ENCODE data around the gene GALP. TPM values are rescaled to one million over a fixed set of nuclear protein-coding genes. Genes with fewer than 3 reads are reported as not detected.
"Not testable (repeated sequence)": the region's sequence is repeated elsewhere in the genome, so short reads cannot be mapped to it uniquely, and the experiment has no call there.

The GALP gene
- total RNA-seq, 1 experiment from 2014 or later = not detected

DNA sequence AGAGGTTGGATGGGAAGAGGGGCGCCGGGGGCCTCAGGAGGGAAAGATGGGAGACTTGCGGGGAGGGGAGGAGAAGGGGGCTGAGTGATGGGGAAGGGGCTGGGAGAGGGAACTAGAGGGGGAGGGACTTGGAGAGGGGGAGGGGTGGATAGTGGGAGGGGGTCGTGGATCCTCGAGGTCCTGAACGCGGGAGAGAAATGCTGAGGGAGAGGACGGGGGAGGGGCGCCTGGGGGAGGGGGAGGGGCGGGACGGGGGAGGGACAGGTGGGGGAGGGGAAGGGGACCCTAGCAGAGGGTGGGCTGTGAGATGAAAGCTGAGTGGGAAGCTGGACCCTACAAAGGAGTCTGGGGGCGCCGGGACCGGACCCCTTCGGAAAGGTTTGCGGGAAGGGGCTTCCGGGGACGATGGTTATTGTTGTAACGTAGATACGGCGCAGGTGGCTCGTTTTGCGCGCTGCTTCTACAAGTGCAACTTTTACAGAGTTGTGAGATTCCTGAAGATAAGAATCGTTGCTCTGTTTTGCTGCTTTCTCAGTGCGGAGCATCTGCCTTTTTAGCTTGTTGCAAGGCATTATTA is 34.3 kb upstream of the GALP start:
- Histone ChIP-seq H3K4me1 (replicated peaks) (peaks cover 5% of the 10 kb centered on the region; the same call in 1 of the 2 replicates), H3K27me3 (replicated peaks) (no peaks in the 10 kb centered on the region), H3K4me3 (peak overlapping the region; percentile 43), H3K9me3 (replicated peaks) (no peaks in the 10 kb centered on the region), H3K36me3 (peaks cover 8% of the 10 kb centered on the region), H3K27ac (no peak overlapping the region)
- DNase-seq (ENCODE audit: low read depth in 1 of 2, low spot score in 2 of 2) = no peak

DNA sequence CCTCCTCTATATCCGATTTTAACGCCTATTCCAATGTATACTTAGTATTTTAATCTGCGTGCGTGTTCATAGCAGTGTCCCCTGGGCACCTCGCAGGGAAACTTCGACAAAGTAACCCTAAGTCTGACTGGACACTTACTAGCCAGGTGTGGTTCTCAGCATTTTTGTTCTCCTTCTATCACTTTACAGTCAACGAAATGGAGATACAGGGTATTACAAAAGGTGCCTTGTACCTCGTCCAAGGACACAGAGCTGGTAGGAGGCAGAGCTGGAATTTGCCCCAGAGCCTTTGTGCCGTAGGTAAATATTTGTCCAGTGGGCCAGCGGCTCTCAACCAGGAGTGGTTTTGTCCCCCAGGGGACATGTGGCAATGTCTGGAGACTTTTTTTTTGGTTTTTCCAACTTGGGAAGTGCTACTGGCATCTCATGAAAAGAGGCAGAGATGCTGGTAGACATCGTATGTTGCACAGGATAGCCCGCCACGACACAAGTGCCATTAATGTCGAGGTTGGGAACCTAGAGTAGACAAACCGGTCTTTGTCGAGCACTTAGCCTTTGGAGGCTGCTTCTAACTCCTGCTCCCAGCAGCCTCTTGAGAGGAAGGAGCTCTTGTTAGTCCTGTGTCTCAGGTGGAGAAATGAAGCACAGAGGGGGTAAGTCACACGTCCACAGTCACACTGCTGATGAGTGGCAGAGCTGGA is 33.6 kb upstream of the GALP start:
- peaks cover 5% of the 10 kb centered on the region; the same call in 1 of the 2 replicates for H3K4me1 ChIP-seq (replicated peaks)
- H3K27me3 ChIP-seq (replicated peaks) = no peaks in the 10 kb centered on the region
- no peak for DNase-seq (ENCODE audit: low read depth in 1 of 2, low spot score in 2 of 2)
- H3K27ac ChIP-seq = no peak overlapping the region
- peak overlapping the region; percentile 35 for H3K4me3 ChIP-seq
- H3K36me3 ChIP-seq = peaks cover 16% of the 10 kb centered on the region
- no peaks in the 10 kb centered on the region for H3K9me3 ChIP-seq (replicated peaks)

DNA sequence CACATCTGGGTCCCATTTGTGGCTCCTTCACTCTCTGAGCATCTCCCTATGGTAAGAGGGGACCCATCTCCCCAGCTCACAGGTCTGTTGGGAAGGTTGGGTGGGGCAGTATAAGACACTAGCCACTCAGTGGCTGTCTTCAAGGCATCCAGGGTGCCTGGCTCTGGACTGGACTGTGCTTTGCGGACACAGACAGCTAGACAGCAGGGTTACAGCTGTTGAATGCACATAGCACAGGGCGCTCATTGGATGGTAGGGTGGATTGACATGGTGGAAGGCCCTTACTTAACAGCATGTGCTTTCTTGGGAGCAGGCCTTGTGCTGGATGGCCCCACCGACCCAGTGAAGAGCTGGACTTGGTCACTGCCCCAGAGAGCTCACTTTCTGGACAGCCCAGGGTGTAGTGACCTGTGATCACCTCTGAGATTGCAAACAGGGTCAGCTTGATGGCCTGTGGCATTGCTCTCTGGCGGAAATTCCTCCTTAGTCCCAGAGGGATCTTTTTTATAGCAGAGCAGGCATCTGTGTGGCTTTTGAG is 32.8 kb upstream of the GALP start:
- no peak overlapping the region for H3K27ac ChIP-seq
- H3K4me1 ChIP-seq (replicated peaks) = peaks cover 5% of the 10 kb centered on the region; the same call in 1 of the 2 replicates
- no peaks in the 10 kb centered on the region for H3K9me3 ChIP-seq (replicated peaks)
- peaks cover 20% of the 10 kb centered on the region for H3K36me3 ChIP-seq
- H3K27me3 ChIP-seq (replicated peaks) = no peaks in the 10 kb centered on the region
- no peak overlapping the region for H3K4me3 ChIP-seq
- DNase-seq (ENCODE audit: low read depth in 1 of 2, low spot score in 2 of 2) = no peak

DNA sequence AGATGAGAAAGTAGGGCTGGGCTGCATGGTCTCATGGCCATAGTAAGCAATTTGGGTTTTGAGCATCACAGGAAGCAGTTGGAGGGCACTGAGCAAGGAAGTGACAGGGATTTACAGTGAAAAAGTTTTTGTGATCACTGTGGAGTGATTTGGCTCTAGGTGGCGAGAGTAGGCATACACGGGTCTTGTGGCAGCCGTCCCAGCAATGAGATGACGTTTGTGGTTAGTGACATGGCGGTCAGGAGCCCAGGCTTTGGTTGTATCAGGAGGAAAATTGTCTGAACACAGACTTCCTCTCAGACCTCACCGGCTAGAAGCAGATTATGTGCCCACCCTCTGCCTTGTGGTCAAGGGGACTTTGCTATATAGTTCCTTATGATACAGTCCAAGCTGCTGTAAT is 31.4 kb upstream of the GALP start:
- H3K4me3 ChIP-seq = no peak overlapping the region
- DNase-seq (ENCODE audit: low read depth in 1 of 2, low spot score in 2 of 2) = no peak
- H3K27me3 ChIP-seq (replicated peaks) = no peaks in the 10 kb centered on the region
- H3K4me1 ChIP-seq (replicated peaks) = peaks cover 5% of the 10 kb centered on the region; the same call in 1 of the 2 replicates
- no peaks in the 10 kb centered on the region for H3K9me3 ChIP-seq (replicated peaks)
- no peak overlapping the region for H3K27ac ChIP-seq
- H3K36me3 ChIP-seq = peaks cover 27% of the 10 kb centered on the region

DNA sequence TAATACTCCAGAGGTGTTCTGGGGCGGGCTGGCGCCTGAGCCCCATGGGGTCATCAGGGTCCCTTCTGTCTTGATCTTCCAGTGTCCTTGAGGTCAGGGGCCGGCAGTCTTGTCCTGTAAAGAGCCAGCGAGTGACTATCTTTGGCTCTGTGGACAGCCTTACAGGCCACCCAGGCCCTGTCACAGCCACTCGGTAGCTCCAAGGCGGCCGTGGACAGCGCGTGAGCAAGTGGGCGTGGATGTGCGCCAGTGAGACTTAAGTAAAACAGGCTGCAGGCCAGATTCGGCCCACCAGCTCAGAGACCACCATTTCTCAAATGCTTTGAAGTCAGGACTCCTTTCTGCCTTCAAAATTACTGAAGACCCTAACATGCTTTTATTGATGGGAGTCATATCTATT is 31.0 kb upstream of the GALP start:
- no peak for DNase-seq (ENCODE audit: low read depth in 1 of 2, low spot score in 2 of 2)
- no peak overlapping the region for H3K27ac ChIP-seq
- peaks cover 5% of the 10 kb centered on the region; the same call in 1 of the 2 replicates for H3K4me1 ChIP-seq (replicated peaks)
- H3K36me3 ChIP-seq = peaks cover 30% of the 10 kb centered on the region
- no peaks in the 10 kb centered on the region for H3K27me3 ChIP-seq (replicated peaks)
- H3K4me3 ChIP-seq = no peak overlapping the region
- no peaks in the 10 kb centered on the region; the same call in 1 of the 2 replicates for H3K9me3 ChIP-seq (replicated peaks)

DNA sequence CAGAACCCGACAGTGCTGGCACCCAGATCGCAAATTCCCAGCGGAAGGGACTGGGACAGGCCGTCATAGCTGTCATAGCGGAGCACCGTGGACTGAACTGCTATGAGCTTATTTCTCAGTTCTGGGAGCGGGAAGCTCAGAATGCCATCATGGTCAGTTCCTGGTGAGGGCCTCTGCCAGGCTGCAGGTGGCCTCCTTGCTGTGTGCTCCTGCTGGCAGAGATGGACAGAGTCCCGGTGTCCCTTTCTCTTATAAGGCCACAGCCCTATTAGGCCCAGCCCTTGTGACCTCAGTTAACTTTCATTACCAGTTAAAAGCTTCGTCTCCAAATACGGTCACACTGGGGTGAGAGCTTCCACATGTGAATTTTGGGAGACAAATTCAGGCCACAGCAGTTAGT is 30.1 kb upstream of the GALP start:
- H3K27me3 ChIP-seq (replicated peaks) = no peaks in the 10 kb centered on the region
- DNase-seq (ENCODE audit: low read depth in 1 of 2, low spot score in 2 of 2) = no peak
- H3K27ac ChIP-seq = no peak overlapping the region
- H3K9me3 ChIP-seq (replicated peaks) = no peaks in the 10 kb centered on the region; the same call in 1 of the 2 replicates
- H3K4me3 ChIP-seq = no peak overlapping the region
- H3K36me3 ChIP-seq = peaks cover 33% of the 10 kb centered on the region
- H3K4me1 ChIP-seq (replicated peaks) = no peaks in the 10 kb centered on the region

DNA sequence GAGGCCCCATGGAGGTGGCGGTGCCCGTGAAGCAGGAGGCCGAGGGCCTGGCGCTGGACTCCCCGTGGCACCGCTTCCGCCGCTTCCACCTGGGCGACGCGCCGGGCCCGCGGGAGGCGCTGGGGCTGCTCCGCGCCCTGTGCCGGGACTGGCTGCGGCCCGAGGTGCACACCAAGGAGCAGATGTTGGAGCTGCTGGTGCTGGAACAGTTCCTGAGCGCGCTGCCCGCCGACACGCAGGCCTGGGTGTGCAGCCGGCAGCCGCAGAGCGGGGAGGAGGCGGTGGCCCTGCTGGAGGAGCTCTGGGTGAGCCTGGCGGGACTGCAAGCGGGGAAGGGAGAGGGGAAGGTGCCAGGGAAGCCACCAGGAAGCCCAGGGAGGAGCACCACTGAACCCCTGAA is 28.9 kb upstream of the GALP start:
- Histone ChIP-seq H3K4me3 (no peak overlapping the region), H3K4me1 (replicated peaks) (no peaks in the 10 kb centered on the region), H3K27me3 (replicated peaks) (no peaks in the 10 kb centered on the region), H3K9me3 (replicated peaks) (no peaks in the 10 kb centered on the region; the same call in 1 of the 2 replicates), H3K27ac (no peak overlapping the region), H3K36me3 (peaks cover 33% of the 10 kb centered on the region)
- DNase-seq (ENCODE audit: low read depth in 1 of 2, low spot score in 2 of 2) = no peak

DNA sequence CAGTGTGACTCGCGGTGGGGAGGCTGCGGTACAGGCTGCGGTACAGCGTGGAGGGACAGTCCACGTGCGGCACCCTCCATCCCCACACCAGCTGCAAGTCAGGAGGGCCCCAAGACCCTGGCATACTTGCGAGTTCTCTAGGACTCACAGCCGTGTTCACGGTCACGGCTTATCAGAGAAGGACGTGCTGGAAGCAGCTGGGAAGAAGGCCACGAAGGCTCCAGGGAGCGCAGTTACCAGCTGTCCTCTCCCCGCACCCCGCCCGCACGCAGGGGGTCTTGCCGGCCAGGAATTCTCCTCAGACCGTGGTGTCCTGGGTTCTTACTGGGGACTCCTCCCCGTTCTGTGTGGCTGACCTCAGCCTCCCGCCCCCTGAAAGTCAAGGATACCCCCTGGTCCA is 28.5 kb upstream of the GALP start:
- DNase-seq (ENCODE audit: low read depth in 1 of 2, low spot score in 2 of 2) = no peak
- Histone ChIP-seq H3K27me3 (replicated peaks) (no peaks in the 10 kb centered on the region), H3K9me3 (replicated peaks) (no peaks in the 10 kb centered on the region; the same call in 1 of the 2 replicates), H3K27ac (no peak overlapping the region), H3K36me3 (peaks cover 33% of the 10 kb centered on the region), H3K4me1 (replicated peaks) (no peaks in the 10 kb centered on the region), H3K4me3 (no peak overlapping the region)

DNA sequence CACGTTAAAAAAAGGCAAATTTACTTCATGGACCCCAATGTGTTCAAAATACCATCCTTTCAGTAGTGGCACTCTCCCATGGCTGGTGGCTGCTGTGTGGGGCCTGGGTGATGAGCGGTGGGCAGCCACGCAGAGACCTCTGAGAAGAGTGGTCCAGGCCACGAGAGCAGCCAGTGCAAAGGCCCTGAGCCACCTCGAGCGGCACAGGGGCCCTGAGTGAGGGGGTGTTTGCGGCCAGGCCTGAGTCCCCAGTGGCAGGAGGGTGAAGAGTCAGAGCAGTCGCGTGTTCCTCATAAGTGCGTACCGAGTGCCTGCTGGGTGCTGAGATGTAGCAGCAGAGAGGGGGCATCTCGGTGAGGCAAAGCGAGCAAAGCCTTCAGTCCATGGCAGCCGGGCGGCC is 27.7 kb upstream of the GALP start:
- no peaks in the 10 kb centered on the region; the same call in 1 of the 2 replicates for H3K9me3 ChIP-seq (replicated peaks)
- no peaks in the 10 kb centered on the region for H3K27me3 ChIP-seq (replicated peaks)
- H3K4me3 ChIP-seq = no peak overlapping the region
- H3K36me3 ChIP-seq = peaks cover 29% of the 10 kb centered on the region
- H3K27ac ChIP-seq = no peak overlapping the region
- no peak for DNase-seq (ENCODE audit: low read depth in 1 of 2, low spot score in 2 of 2)
- H3K4me1 ChIP-seq (replicated peaks) = no peaks in the 10 kb centered on the region

DNA sequence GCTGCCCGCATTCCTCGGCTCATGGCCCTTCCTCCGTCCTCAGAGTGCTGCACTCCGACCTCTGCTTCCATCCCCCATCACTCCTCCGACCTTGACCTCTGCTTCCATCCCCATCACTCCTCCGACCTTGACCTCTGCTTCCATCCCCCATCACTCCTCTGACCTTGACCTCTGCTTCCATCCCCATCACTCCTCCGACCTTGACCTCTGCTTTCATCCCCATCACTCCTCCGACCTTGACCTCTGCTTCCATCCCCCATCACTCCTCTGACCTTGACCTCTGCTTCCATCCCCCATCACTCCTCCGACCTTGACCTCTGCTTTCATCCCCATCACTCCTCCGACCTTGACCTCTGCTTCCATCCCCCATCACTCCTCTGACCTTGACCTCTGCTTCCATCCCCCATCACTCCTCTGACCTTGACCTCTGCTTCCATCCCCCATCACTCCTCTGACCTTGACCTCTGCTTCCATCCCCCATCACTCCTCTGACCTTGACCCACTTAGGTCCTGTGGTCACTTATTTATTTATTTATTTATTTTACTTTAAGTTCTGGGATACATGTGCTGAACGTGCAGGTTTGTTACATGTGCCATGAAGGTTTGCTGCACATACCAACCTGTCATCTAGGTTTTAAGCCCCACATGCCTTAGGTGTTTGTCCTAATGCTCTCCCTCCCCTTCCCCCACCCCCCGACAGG is 26.7 kb upstream of the GALP start:
- H3K27me3 ChIP-seq (replicated peaks); H3K9me3 ChIP-seq (replicated peaks); H3K4me1 ChIP-seq (replicated peaks); H3K27ac ChIP-seq; H3K4me3 ChIP-seq; DNase-seq (ENCODE audit: low read depth in 1 of 2, low spot score in 2 of 2): not testable (repeated sequence)
- H3K36me3 ChIP-seq = peaks cover 29% of the 10 kb centered on the region

DNA sequence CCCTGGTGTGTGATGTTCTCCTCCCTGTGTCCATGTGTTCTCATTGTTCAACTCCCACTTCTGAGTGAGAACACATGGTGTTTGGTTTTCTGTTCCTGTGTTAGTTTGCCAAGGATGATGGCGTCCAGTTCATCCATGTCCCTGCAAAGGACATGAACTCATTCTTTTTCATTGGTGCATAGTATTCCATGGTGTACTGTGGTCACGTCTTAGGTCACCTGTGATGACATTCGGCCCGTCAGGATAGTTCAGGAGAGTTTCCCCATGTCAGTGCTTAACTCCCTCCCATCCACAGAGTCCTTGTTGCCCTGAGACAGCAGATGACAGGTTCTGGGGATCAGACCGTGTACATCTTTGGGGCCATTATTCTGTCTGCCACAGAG is 26.2 kb upstream of the GALP start:
- Histone ChIP-seq H3K27me3 (replicated peaks) (no peaks in the 10 kb centered on the region), H3K9me3 (replicated peaks) (no peaks in the 10 kb centered on the region; the same call in 1 of the 2 replicates), H3K4me3 (no peak overlapping the region), H3K27ac (no peak overlapping the region), H3K4me1 (replicated peaks) (no peaks in the 10 kb centered on the region), H3K36me3 (peaks cover 29% of the 10 kb centered on the region)
- no peak for DNase-seq (ENCODE audit: low read depth in 1 of 2, low spot score in 2 of 2)

DNA sequence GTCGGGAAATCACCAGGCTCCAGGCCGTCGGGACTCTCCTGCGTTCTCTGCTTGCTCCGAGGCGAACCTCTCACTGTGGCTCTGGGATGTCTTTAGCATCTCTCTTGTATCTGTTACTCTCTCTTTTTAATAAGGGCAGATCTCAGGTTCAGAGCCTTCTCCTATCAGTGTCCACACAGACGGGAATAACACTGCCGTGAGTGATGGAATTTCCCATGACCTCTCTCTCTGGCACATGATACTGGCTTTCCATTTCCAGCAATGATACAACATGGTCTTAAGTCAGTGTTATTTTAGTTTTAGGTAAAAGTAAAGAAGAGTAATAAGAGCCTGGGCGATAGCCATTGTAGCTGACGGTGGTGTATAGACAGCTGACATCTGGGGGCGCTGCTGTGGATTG is 25.4 kb upstream of the GALP start:
- peaks cover 35% of the 10 kb centered on the region for H3K36me3 ChIP-seq
- no peaks in the 10 kb centered on the region for H3K4me1 ChIP-seq (replicated peaks)
- no peak for DNase-seq (ENCODE audit: low read depth in 1 of 2, low spot score in 2 of 2)
- no peaks in the 10 kb centered on the region for H3K27me3 ChIP-seq (replicated peaks)
- no peak overlapping the region for H3K27ac ChIP-seq
- no peak overlapping the region for H3K4me3 ChIP-seq
- no peaks in the 10 kb centered on the region; the same call in 1 of the 2 replicates for H3K9me3 ChIP-seq (replicated peaks)

DNA sequence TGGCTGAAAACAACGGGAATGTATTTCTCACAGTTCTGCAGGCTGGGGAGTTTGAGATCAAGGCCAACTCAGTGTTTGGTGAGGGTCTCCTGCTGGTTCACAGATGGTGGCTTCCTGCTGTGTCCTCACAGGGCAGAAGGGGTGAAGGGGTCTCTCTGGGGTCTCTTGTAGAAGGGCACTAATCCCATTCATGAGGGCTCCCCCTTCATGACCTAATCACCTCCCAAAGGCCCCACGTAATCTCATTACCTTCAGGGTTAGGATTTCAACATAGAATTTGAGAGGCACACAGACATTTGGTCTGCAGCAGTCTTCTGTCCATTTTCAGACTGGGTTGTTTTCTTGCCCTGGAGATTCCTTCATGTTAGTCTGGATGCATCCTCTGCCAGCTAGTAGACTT is 23.2 kb upstream of the GALP start:
- Histone ChIP-seq H3K9me3 (replicated peaks) (no peaks in the 10 kb centered on the region; the same call in 1 of the 2 replicates), H3K36me3 (peaks cover 24% of the 10 kb centered on the region), H3K4me3 (no peak overlapping the region), H3K4me1 (replicated peaks) (no peaks in the 10 kb centered on the region), H3K27me3 (replicated peaks) (no peaks in the 10 kb centered on the region), H3K27ac (no peak overlapping the region)
- DNase-seq (ENCODE audit: low read depth in 1 of 2, low spot score in 2 of 2) = no peak

DNA sequence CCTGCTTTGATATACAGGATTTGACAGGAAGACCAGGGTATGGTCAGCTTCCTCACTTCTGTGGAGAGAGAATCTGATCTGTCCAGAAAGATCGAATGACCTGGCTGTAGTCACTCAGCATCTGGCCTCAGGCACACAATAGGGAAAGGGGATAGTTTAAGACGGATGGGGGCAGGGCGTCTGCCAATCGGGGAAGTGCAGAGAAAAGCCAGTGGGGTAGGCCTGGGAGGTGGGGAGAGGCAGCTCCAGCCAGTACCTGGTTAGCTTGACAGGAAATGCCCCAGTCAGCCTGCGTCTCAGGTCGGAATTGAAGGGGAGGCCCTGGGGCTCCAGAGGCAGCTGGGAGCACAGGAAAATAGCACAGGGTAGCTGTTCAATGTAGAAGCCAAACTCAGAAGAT is 22.3 kb upstream of the GALP start:
- no peaks in the 10 kb centered on the region; the same call in 1 of the 2 replicates for H3K9me3 ChIP-seq (replicated peaks)
- H3K4me3 ChIP-seq = no peak overlapping the region
- H3K4me1 ChIP-seq (replicated peaks) = no peaks in the 10 kb centered on the region
- no peak overlapping the region for H3K27ac ChIP-seq
- no peaks in the 10 kb centered on the region for H3K27me3 ChIP-seq (replicated peaks)
- H3K36me3 ChIP-seq = peaks cover 19% of the 10 kb centered on the region
- no peak for DNase-seq (ENCODE audit: low read depth in 1 of 2, low spot score in 2 of 2)
